ENCODE results near the gene TMEM92. TPM values are rescaled to one million over a fixed set of nuclear protein-coding genes. Genes with fewer than 3 reads are reported as not detected.

TMEM92 gene
- total and polyA plus RNA-seq, 2 of the 13 experiments (the other 11 are each of a cell fraction or from before 2014, with no cell fraction given): 0.07 TPM; not detected in 1

DNA sequence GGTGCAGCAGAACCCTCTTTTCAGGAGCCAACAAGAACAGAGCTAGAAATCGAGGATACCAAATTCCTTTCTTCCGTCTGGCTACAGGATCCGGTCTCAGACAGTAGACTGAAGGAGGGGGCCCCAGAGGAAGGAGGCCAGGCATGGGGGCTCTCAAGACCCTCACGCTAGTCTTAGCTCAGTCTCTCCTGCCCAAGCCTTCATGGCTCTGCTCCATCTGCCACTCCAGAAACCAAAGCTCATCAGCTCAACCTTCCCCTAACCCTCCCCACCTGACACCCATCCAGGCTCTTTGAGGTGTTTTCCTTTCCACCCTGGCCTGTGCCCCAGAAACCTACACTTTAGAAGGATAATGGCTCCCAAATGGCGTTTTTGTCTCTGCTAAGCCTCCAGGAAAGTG, 6.2 kb upstream of the TMEM92 start:
- POLR2A ChIA-PET: no interaction called here
- 7% methylated on average over 5 of the region's 5 CpGs for WGBS (ENCODE audit: low lambda C conversion rate)
- CTCF ChIA-PET (ENCODE audit: low intra/inter-chr PET ratio, low total read pairs): interaction anchor here (10.8 kb wide), 1 partner anchor 67 kb away, joined by 301 read pairs; the partner anchor contains the start of gene COL1A1
- H3K4me2 ChIP-seq (ENCODE audit: low read depth, low read length): no peak overlapping the region
- no peaks in the 10 kb centered on the region for H3K9me3 ChIP-seq (ENCODE audit: low read length)
- H4K20me1 ChIP-seq (ENCODE audit: insufficient read depth, low read length): no peaks in the 10 kb centered on the region
- no peak overlapping the region for H2AFZ ChIP-seq (ENCODE audit: low read length)
- ATAC-seq (no peak), DNase-seq (ENCODE audit: low spot score) (no peak), FAIRE-seq (no peak)
- intact Hi-C loops (cut with micrococcal nuclease; ENCODE audit: unreplicated experiment): no loop called here
- H3K4me1 ChIP-seq (ENCODE audit: insufficient read depth, low read length): peaks cover 25% of the 10 kb centered on the region
- H3K27ac ChIP-seq (ENCODE audit: extremely low read length, insufficient read depth, low read length): no peak overlapping the region
- TF ChIP-seq, protein P1, sequence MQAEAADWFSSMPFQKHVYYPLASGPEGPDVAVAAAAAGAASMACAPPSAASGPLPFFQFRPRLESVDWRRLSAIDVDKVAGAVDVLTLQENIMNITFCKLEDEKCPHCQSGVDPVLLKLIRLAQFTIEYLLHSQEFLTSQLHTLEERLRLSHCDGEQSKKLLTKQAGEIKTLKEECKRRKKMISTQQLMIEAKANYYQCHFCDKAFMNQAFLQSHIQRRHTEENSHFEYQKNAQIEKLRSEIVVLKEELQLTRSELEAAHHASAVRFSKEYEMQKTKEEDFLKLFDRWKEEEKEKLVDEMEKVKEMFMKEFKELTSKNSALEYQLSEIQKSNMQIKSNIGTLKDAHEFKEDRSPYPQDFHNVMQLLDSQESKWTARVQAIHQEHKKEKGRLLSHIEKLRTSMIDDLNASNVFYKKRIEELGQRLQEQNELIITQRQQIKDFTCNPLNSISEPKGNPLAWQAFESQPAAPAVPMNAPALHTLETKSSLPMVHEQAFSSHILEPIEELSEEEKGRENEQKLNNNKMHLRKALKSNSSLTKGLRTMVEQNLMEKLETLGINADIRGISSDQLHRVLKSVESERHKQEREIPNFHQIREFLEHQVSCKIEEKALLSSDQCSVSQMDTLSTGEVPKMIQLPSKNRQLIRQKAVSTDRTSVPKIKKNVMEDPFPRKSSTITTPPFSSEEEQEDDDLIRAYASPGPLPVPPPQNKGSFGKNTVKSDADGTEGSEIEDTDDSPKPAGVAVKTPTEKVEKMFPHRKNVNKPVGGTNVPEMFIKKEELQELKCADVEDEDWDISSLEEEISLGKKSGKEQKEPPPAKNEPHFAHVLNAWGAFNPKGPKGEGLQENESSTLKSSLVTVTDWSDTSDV (CRISPR knock-in tag; IDR thresholded peaks at IDR 0.05): no peak
- TF ChIP-seq ZNF383 (CRISPR knock-in tag; IDR thresholded peaks at IDR 0.05; ENCODE audit: borderline replicate concordance): no peak
- no peak for TF ChIP-seq CBX1 (IDR thresholded peaks at IDR 0.05; ENCODE audit: low read depth)
- no peak for TF ChIP-seq ZZZ3 (CRISPR knock-in tag; IDR thresholded peaks at IDR 0.05; ENCODE audit: borderline replicate concordance)
- TF ChIP-seq PITX1 (CRISPR knock-in tag; IDR thresholded peaks at IDR 0.05): no peak
- no peak for TF ChIP-seq CREM (IDR thresholded peaks at IDR 0.05)
- TF ChIP-seq CREM (CRISPR knock-in tag; IDR thresholded peaks at IDR 0.05): no peak
- no peak for TF ChIP-seq ZNF274 (CRISPR knock-in tag; IDR thresholded peaks at IDR 0.05)
- TF ChIP-seq ZNF235 (CRISPR knock-in tag; IDR thresholded peaks at IDR 0.05; ENCODE audit: borderline replicate concordance): no peak
- no peak for TF ChIP-seq ZFP62 (CRISPR knock-in tag; IDR thresholded peaks at IDR 0.05)
- no peak for TF ChIP-seq ZNF34 (CRISPR knock-in tag; IDR thresholded peaks at IDR 0.05; ENCODE audit: borderline replicate concordance)
- no peak for TF ChIP-seq TAF15 (IDR thresholded peaks at IDR 0.05; ENCODE audit: low read depth, low read length, poor library complexity, severe bottlenecking)
- TF ChIP-seq TCF7L2 (IDR thresholded peaks at IDR 0.05; ENCODE audit: low read depth, low read length): no peak
- no peak for TF ChIP-seq XRCC5 (optimal IDR thresholded peaks at IDR 0.05; ENCODE audit: low read length)
- no peak for TF ChIP-seq YY1 (IDR thresholded peaks at IDR 0.05; ENCODE audit: insufficient read depth, insufficient replicate concordance, low read depth, low read length)
- BruUV-seq (replicated peaks): no TSS peak
- H3K4me3 ChIP-seq (replicated peaks in 1 of 3; ENCODE audit: insufficient read depth in 1 of 3, low read depth in 2 of 3, low read length in 3 of 3): no peak overlapping the region
- in situ Hi-C loops (cut with HindIII; ENCODE audit: extremely low pct_ligation_motif_present, low pct_unique_long_range_greater_than_20kb): no loop called here
- no peaks in the 10 kb centered on the region for H3K79me2 ChIP-seq (ENCODE audit: insufficient read depth, low read length)
- H3K36me3 ChIP-seq (replicated peaks in 1 of 2; ENCODE audit: control insufficient read depth in 1 of 2, insufficient read depth in 2 of 2, low read length in 2 of 2): no peaks in the 10 kb centered on the region
- H3K9ac ChIP-seq (ENCODE audit: insufficient read depth, low read depth, low read length): no peak overlapping the region
- peaks cover 9 to 77% of the 10 kb centered on the region in 2 experiments; a peak in 4 of 5 replicates for H3K27me3 ChIP-seq (ENCODE audit: control insufficient read depth in 1 of 2, insufficient read depth in 2 of 2, low read length in 2 of 2)
